ENCODE data around the gene RASAL2.

Gene RASAL2

GRCh38 chr1:178407655-178408054 lies 313.8 kb downstream of the RASAL2 start:
- DNase-seq, result no peak

GRCh38 chr1:178408871-178409270 lies 315.0 kb downstream of the RASAL2 start:
- DNase-seq, result no peak

GRCh38 chr1:178409541-178409940 lies 315.6 kb downstream of the RASAL2 start:
- no peak for DNase-seq

GRCh38 chr1:178411756-178412399 lies 318.0 kb downstream of the RASAL2 start:
- DNase-seq, result no peak

- DNase-seq, result no peak
These were observed 318.5 kb downstream of the RASAL2 start for GRCh38 chr1:178412400-178412770.

GRCh38 chr1:178417858-178418257 lies 324.0 kb downstream of the RASAL2 start:
- no peak for DNase-seq

GRCh38 chr1:178418284-178418955 lies 324.5 kb downstream of the RASAL2 start:
- DNase-seq, result no peak

GRCh38 chr1:178434360-178434759 lies 340.5 kb downstream of the RASAL2 start:
- no peak for DNase-seq

GRCh38 chr1:178434899-178435435 lies 341.1 kb downstream of the RASAL2 start:
- no peak for DNase-seq

- DNase-seq, result no peak
These were observed 343.0 kb downstream of the RASAL2 start for GRCh38 chr1:178436899-178437298.

GRCh38 chr1:178438432-178438831 lies 344.5 kb downstream of the RASAL2 start:
- no peak for DNase-seq

- DNase-seq, result no peak
These were observed 349.0 kb downstream of the RASAL2 start for GRCh38 chr1:178442925-178443324.

- no peak for DNase-seq
These were observed 357.0 kb downstream of the RASAL2 start for GRCh38 chr1:178450871-178451270.

GRCh38 chr1:178451529-178451928 lies 357.6 kb downstream of the RASAL2 start:
- no peak for DNase-seq

GRCh38 chr1:178452013-178452412 lies 358.1 kb downstream of the RASAL2 start:
- DNase-seq, result no peak

- DNase-seq, result no peak
These were observed 362.6 kb downstream of the RASAL2 start for GRCh38 chr1:178456472-178456871.

- DNase-seq, result no peak
These were observed 363.7 kb downstream of the RASAL2 start for GRCh38 chr1:178457651-178458050.

- no peak for DNase-seq
These were observed 364.3 kb downstream of the RASAL2 start for GRCh38 chr1:178458203-178458602.

GRCh38 chr1:178461104-178461503 lies 367.2 kb downstream of the RASAL2 start:
- no peak for DNase-seq

GRCh38 chr1:178461701-178462100 lies 367.8 kb downstream of the RASAL2 start:
- no peak for DNase-seq

- no peak for DNase-seq
These were observed 370.2 kb downstream of the RASAL2 start for GRCh38 chr1:178464141-178464540.

GRCh38 chr1:178464566-178464965 lies 370.7 kb downstream of the RASAL2 start:
- no peak for DNase-seq

GRCh38 chr1:178465011-178465410 lies 371.1 kb downstream of the RASAL2 start:
- DNase-seq, result no peak

- no peak for DNase-seq
These were observed 373.9 kb downstream of the RASAL2 start for GRCh38 chr1:178467837-178468236.
